ENCODE results near the gene PRKCH.

PRKCH gene

DNA sequence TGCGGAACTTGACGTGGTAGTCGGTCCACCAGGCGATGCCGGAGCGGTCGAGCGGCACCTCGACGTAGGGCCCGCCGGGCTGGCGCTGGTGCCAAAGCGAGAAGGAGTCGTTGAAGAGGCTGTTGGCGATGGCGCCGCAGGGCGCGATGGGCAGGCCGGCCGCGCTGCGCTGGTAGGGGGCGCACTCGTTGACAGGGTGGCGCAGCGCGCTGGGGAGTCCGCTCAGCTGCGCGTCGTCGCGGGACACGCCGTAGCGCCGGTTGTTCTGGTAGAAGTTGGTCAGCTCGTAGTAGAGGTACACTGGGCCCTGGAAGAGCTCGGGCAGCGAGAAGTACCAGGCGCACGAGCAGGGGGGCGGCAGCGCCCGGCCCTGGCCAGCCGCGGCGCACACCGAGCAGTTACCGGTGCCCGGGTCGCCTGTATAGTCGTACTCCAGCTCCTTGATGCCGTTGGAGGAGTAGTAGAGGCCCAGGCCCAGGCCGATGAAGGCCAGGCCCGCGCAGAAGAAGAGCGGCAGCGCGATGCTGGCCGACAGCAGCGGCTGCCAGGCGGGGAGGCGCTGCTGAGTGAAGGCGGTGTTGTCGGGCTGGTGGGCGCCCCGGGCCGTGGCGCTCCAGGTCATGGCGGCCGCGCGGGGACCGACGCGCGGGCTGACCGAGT is 40.7 kb upstream of the PRKCH start:
- WGBS (ENCODE audit: extremely low coverage, insufficient coverage, low lambda C conversion rate): no CpG with 5 or more reads among the region's 81 CpGs
- Histone ChIP-seq H2BK5ac (ENCODE audit: low read length) (no peak overlapping the region), H3K56ac (ENCODE audit: low read length) (peak overlapping the region; percentile 91), H2AK5ac (ENCODE audit: low read length) (no peak overlapping the region), H2BK120ac (ENCODE audit: low read depth, low read length) (no peak overlapping the region), H3K36me3 (ENCODE audit: control insufficient read depth, insufficient read depth, low read length) (no peaks in the 10 kb centered on the region), H3K9ac (ENCODE audit: low read length) (peak overlapping the region; percentile 70), H2BK15ac (replicated peaks; ENCODE audit: low read depth) (no peak overlapping the region), H3K79me1 (ENCODE audit: low read length) (no peaks in the 10 kb centered on the region), H3K23ac (ENCODE audit: low read length) (no peak overlapping the region), H4K8ac (ENCODE audit: low read depth, low read length) (no peak overlapping the region), H3K4me1 (ENCODE audit: control insufficient read depth, low read depth, low read length) (no peaks in the 10 kb centered on the region), H4K5ac (ENCODE audit: low read length) (no peak overlapping the region), H3K79me2 (ENCODE audit: control insufficient read depth, insufficient read depth, low read length) (no peaks in the 10 kb centered on the region), H3K4me3 (ENCODE audit: low read length) (peak overlapping the region; percentile 58), H3K27me3 (ENCODE audit: insufficient read depth, low read length, poor library complexity) (no peaks in the 10 kb centered on the region), H3K4ac (ENCODE audit: low read depth, low read length) (no peak overlapping the region), H3K18ac (ENCODE audit: low read length) (peak overlapping the region; percentile 12), H3K4me2 (ENCODE audit: low read length) (peak overlapping the region; percentile 82), H3K27ac (ENCODE audit: low read depth, low read length) (no peak overlapping the region)
- DNase-seq: peak; percentile 75

DNA sequence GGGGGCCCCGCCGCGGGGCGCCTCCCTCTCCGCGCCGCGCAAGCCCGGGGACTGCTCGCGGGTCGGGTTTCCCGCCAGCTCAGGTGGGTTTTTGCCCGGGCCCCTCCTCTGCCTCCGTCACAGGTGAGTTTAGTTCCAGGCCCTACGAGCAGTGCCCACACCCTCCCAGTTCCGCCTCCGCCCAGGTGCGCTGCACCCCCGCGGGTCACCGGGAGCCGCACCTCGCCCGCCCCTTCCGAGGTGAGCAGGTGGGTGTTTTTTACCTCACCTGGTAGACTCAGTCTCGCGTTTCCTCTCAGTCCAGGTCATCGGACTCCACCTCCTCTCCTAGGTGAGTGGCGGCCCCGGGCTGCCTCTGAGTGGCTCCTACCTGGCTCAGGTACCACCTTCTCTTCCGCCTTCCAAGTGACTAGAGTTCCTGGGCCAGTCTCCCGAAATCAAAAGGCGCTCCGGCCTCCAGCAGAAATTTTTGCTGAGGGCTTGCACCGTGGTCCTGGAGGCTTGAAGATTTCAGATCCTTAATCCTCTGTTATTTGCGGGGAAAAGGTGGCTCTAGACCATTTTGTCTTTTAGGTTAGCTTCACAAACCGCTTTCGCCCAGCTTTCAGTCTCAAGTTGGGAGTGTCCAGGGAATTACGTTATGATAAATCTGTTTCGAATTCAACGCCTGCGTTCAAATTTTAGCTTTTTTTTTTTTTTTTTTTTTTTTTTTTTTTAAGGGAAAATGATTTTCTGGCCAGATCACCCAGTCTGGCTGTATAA is 40.0 kb upstream of the PRKCH start, which contains the start of gene TMEM30B:
TMEM30B (minus strand) TSS at position 153 of the 762 bp plus-strand sequence. CDS start 191 bp downstream, outside the sequence.
- Histone ChIP-seq H3K9ac (ENCODE audit: low read length) (peak within 1 kb of the TSS; percentile 71), H2BK5ac (ENCODE audit: low read length) (no peak within 1 kb of the TSS), H3K23ac (ENCODE audit: low read length) (no peak within 1 kb of the TSS), H3K4me2 (ENCODE audit: low read length) (peak within 1 kb of the TSS; percentile 82), H3K56ac (ENCODE audit: low read length) (peak within 1 kb of the TSS; percentile 91), H4K8ac (ENCODE audit: low read depth, low read length) (no peak within 1 kb of the TSS), H3K36me3 (ENCODE audit: control insufficient read depth, insufficient read depth, low read length) (no peaks in the 10 kb centered on the region), H3K27me3 (ENCODE audit: insufficient read depth, low read length, poor library complexity) (no peaks in the 10 kb centered on the region), H4K5ac (ENCODE audit: low read length) (no peak within 1 kb of the TSS), H3K4me3 (ENCODE audit: low read length) (peak within 1 kb of the TSS; percentile 58), H3K27ac (ENCODE audit: low read depth, low read length) (no peak within 1 kb of the TSS), H3K4me1 (ENCODE audit: control insufficient read depth, low read depth, low read length) (no peaks in the 10 kb centered on the region), H2BK15ac (replicated peaks; ENCODE audit: low read depth) (no peak within 1 kb of the TSS), H3K4ac (ENCODE audit: low read depth, low read length) (no peak within 1 kb of the TSS), H3K79me2 (ENCODE audit: control insufficient read depth, insufficient read depth, low read length) (no peaks in the 10 kb centered on the region), H3K18ac (ENCODE audit: low read length) (peak within 1 kb of the TSS; percentile 12), H2BK120ac (ENCODE audit: low read depth, low read length) (no peak within 1 kb of the TSS), H2AK5ac (ENCODE audit: low read length) (no peak within 1 kb of the TSS), H3K79me1 (ENCODE audit: low read length) (no peaks in the 10 kb centered on the region)
- WGBS (ENCODE audit: extremely low coverage, insufficient coverage, low lambda C conversion rate): no CpG with 5 or more reads among the region's 43 CpGs
- peak; percentile 89 for DNase-seq

DNA sequence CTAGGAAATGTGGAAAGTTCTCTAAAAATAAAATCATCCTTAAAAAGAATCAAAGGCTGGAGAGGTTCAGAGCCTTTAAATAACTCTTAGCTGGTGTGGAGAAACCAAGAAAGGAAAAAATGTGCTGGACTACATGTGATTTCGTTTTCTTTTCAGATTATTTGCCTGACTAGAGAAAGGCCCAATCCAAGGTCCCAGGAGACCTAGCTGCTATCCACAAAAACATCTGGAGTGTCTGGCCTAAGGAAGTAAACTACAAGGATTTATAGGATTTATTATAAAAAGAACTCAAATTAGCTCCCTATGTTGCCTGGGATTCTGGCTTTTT is 39.5 kb upstream of the PRKCH start:
- H3K4me2 ChIP-seq (ENCODE audit: low read length): no peak overlapping the region
- no CpG with 5 or more reads among the region's 1 CpG for WGBS (ENCODE audit: extremely low coverage, insufficient coverage, low lambda C conversion rate)
- no peak overlapping the region for H2BK15ac ChIP-seq (replicated peaks; ENCODE audit: low read depth)
- no peak overlapping the region for H3K4me3 ChIP-seq (ENCODE audit: low read length)
- H3K79me2 ChIP-seq (ENCODE audit: control insufficient read depth, insufficient read depth, low read length): no peaks in the 10 kb centered on the region
- no peak overlapping the region for H3K56ac ChIP-seq (ENCODE audit: low read length)
- no peak overlapping the region for H4K8ac ChIP-seq (ENCODE audit: low read depth, low read length)
- H3K4ac ChIP-seq (ENCODE audit: low read depth, low read length): no peak overlapping the region
- no peaks in the 10 kb centered on the region for H3K36me3 ChIP-seq (ENCODE audit: control insufficient read depth, insufficient read depth, low read length)
- no peak overlapping the region for H3K27ac ChIP-seq (ENCODE audit: low read depth, low read length)
- DNase-seq: no peak
- no peak overlapping the region for H3K23ac ChIP-seq (ENCODE audit: low read length)
- no peak overlapping the region for H2BK120ac ChIP-seq (ENCODE audit: low read depth, low read length)
- H2BK5ac ChIP-seq (ENCODE audit: low read length): no peak overlapping the region
- H3K27me3 ChIP-seq (ENCODE audit: insufficient read depth, low read length, poor library complexity): no peaks in the 10 kb centered on the region
- no peaks in the 10 kb centered on the region for H3K4me1 ChIP-seq (ENCODE audit: control insufficient read depth, low read depth, low read length)
- H3K9ac ChIP-seq (ENCODE audit: low read length): no peak overlapping the region
- H3K18ac ChIP-seq (ENCODE audit: low read length): no peak overlapping the region
- H3K79me1 ChIP-seq (ENCODE audit: low read length): no peaks in the 10 kb centered on the region
- H2AK5ac ChIP-seq (ENCODE audit: low read length): no peak overlapping the region
- H4K5ac ChIP-seq (ENCODE audit: low read length): no peak overlapping the region

DNA sequence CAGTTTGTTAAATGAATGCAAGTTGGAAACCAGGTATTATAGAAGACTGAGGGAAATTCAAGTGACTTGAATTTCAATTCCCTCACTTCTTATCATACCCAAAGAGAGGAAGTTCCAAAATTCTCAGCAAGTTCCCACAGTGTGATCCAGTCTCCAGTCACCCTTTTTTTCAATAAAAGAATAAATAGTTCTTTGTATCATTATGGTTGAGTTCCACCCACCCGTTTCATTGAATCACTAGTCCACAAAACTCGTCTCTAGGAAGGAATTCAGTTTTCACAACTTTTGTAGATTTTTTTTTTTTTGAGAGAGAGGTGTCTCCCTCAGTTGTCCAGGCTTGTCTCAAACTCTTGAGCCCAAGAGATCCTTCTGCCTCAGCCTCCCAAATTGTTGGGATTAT is 38.6 kb upstream of the PRKCH start:
- Histone ChIP-seq H3K56ac (ENCODE audit: low read length) (no peak overlapping the region), H3K36me3 (ENCODE audit: control insufficient read depth, insufficient read depth, low read length) (no peaks in the 10 kb centered on the region), H2AK5ac (ENCODE audit: low read length) (no peak overlapping the region), H3K79me1 (ENCODE audit: low read length) (no peaks in the 10 kb centered on the region), H4K8ac (ENCODE audit: low read depth, low read length) (no peak overlapping the region), H3K4me2 (ENCODE audit: low read length) (no peak overlapping the region), H3K27me3 (ENCODE audit: insufficient read depth, low read length, poor library complexity) (no peaks in the 10 kb centered on the region), H3K23ac (ENCODE audit: low read length) (no peak overlapping the region), H4K5ac (ENCODE audit: low read length) (no peak overlapping the region), H3K18ac (ENCODE audit: low read length) (no peak overlapping the region), H2BK15ac (replicated peaks; ENCODE audit: low read depth) (no peak overlapping the region), H3K79me2 (ENCODE audit: control insufficient read depth, insufficient read depth, low read length) (no peaks in the 10 kb centered on the region), H3K9ac (ENCODE audit: low read length) (no peak overlapping the region), H3K4ac (ENCODE audit: low read depth, low read length) (no peak overlapping the region), H3K4me1 (ENCODE audit: control insufficient read depth, low read depth, low read length) (no peaks in the 10 kb centered on the region), H3K4me3 (ENCODE audit: low read length) (no peak overlapping the region), H2BK5ac (ENCODE audit: low read length) (no peak overlapping the region), H2BK120ac (ENCODE audit: low read depth, low read length) (no peak overlapping the region), H3K27ac (ENCODE audit: low read depth, low read length) (no peak overlapping the region)
- WGBS (ENCODE audit: extremely low coverage, insufficient coverage, low lambda C conversion rate): no CpG with 5 or more reads among the region's 2 CpGs
- DNase-seq: no peak

DNA sequence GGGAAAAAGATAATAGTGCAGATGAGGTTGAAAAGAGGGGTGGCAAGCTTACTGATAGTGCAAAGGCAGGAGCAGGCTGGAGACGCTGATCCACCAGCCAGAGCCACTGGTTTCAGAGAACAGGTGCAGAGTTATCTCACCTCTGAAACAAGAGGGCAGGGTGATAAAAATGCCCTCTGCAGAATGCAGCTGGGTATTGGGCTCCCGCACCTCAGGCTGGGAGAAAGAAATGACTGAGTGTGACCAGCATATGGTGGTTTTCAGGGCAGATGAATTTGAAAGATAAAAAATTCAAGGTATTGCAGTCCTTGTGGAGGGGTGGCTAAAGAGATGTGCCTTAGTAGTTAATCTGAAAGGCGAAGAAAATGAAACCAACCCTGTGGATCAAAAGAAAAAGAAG is 37.4 kb upstream of the PRKCH start:
- Histone ChIP-seq H3K36me3 (ENCODE audit: control insufficient read depth, insufficient read depth, low read length) (no peaks in the 10 kb centered on the region), H2BK5ac (ENCODE audit: low read length) (no peak overlapping the region), H2BK120ac (ENCODE audit: low read depth, low read length) (no peak overlapping the region), H4K5ac (ENCODE audit: low read length) (no peak overlapping the region), H3K23ac (ENCODE audit: low read length) (no peak overlapping the region), H3K79me1 (ENCODE audit: low read length) (no peaks in the 10 kb centered on the region), H2BK15ac (replicated peaks; ENCODE audit: low read depth) (no peak overlapping the region), H3K27me3 (ENCODE audit: insufficient read depth, low read length, poor library complexity) (no peaks in the 10 kb centered on the region), H3K9ac (ENCODE audit: low read length) (no peak overlapping the region), H3K56ac (ENCODE audit: low read length) (no peak overlapping the region), H3K79me2 (ENCODE audit: control insufficient read depth, insufficient read depth, low read length) (no peaks in the 10 kb centered on the region), H3K18ac (ENCODE audit: low read length) (no peak overlapping the region), H3K27ac (ENCODE audit: low read depth, low read length) (no peak overlapping the region), H3K4ac (ENCODE audit: low read depth, low read length) (no peak overlapping the region), H3K4me1 (ENCODE audit: control insufficient read depth, low read depth, low read length) (no peaks in the 10 kb centered on the region), H2AK5ac (ENCODE audit: low read length) (no peak overlapping the region), H4K8ac (ENCODE audit: low read depth, low read length) (no peak overlapping the region), H3K4me3 (ENCODE audit: low read length) (no peak overlapping the region), H3K4me2 (ENCODE audit: low read length) (no peak overlapping the region)
- DNase-seq: no peak
- WGBS (ENCODE audit: extremely low coverage, insufficient coverage, low lambda C conversion rate): no CpG with 5 or more reads among the region's 3 CpGs
